KMS-11 (cell line): ENCODE data around the gene CRMP1.

Experiments used
- H2AFZ ChIP-seq: fragments of 200-600 bp; sonication (generic); 2 replicates; pipeline ENCODE4 v1.6.1; 2016; ENCODE audit warnings: antibody characterized with exemption, mixed run types, low read depth
- H3K27ac ChIP-seq: fragments of 200-600 bp; sonication (generic); 2 replicates; pipeline ENCODE4 v1.6.1; 2016; ENCODE audit warnings: mild to moderate bottlenecking, mixed run types
- H3K27me3 ChIP-seq: fragments of 200-600 bp; sonication (generic); 2 replicates; pipeline ENCODE4 v1.6.1; 2017; ENCODE audit warnings: mild to moderate bottlenecking, low read depth, mixed run types, moderate library complexity; ENCODE audit not compliant: insufficient read depth
- H3K36me3 ChIP-seq: fragments of 200-600 bp; sonication (generic); 2 replicates; pipeline ENCODE4 v1.6.1; 2017; ENCODE audit warnings: mild to moderate bottlenecking, mixed run types; ENCODE audit not compliant: insufficient read depth
- H3K4me1 ChIP-seq: fragments of 200-600 bp; sonication (generic); 2 replicates; pipeline ENCODE4 v1.6.1; 2016; ENCODE audit warnings: mild to moderate bottlenecking, low read depth, mixed run types; ENCODE audit not compliant: poor library complexity, severe bottlenecking
- H3K4me2 ChIP-seq: fragments of 200-600 bp; sonication (generic); 2 replicates; pipeline ENCODE4 v1.7.0; 2016; ENCODE audit warnings: mild to moderate bottlenecking, mixed run types
- H3K4me3 ChIP-seq: fragments of 200-600 bp; sonication (generic); IDR thresholded peaks from 2 replicates; pipeline ENCODE4 v1.6.1; 2017; ENCODE audit warnings: low read depth, low read length, mixed read lengths; ENCODE audit not compliant: insufficient read depth
- H3K79me2 ChIP-seq: fragments of 200-600 bp; sonication (generic); 2 replicates; pipeline ENCODE4 v1.6.1; 2016; ENCODE audit warnings: low read depth, mixed run types; ENCODE audit not compliant: insufficient read depth
- H3K9ac ChIP-seq: fragments of 200-600 bp; sonication (generic); 2 replicates; pipeline ENCODE4 v1.6.1; 2016; ENCODE audit warnings: mild to moderate bottlenecking, mixed run types
- H4K20me1 ChIP-seq: fragments of 200-600 bp; sonication (generic); 2 replicates; pipeline ENCODE4 v1.6.1; 2016; ENCODE audit warnings: mild to moderate bottlenecking, mixed run types; ENCODE audit not compliant: insufficient read depth
- TF ChIP-seq, protein P1 (sequence below): fragments of 200-600 bp; sonication (generic); conservative IDR thresholded peaks from 2 replicates; pipeline ENCODE4 v1.6.1; 2017; ENCODE audit warnings: low read depth, mild to moderate bottlenecking, antibody characterized with exemption, low read length, moderate library complexity, mixed read lengths

Gene CRMP1

DNA sequence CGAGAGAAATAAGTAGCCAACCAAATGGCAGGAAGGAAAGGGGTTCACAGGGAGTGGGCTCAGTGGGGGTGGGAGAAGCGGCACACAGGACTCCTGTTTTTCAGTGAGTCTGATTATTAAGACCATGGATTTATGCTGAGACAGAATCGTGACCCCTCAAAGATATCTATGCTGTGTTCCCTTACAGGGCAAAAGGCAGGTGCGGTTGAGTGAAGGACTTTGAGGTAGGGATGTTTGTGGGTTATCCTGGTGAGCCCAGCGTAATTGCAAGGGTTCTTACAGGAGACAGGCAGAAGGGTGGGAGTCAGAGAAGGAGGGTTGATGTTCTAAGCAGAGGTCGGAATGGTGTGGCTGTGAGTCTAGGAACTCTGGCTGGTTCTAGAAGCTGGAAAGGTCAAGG lies 108.9 kb downstream of the CRMP1 start:
- no peak overlapping the region for H3K27ac ChIP-seq
- H3K4me2 ChIP-seq: no peak overlapping the region
- TF ChIP-seq, protein P1, sequence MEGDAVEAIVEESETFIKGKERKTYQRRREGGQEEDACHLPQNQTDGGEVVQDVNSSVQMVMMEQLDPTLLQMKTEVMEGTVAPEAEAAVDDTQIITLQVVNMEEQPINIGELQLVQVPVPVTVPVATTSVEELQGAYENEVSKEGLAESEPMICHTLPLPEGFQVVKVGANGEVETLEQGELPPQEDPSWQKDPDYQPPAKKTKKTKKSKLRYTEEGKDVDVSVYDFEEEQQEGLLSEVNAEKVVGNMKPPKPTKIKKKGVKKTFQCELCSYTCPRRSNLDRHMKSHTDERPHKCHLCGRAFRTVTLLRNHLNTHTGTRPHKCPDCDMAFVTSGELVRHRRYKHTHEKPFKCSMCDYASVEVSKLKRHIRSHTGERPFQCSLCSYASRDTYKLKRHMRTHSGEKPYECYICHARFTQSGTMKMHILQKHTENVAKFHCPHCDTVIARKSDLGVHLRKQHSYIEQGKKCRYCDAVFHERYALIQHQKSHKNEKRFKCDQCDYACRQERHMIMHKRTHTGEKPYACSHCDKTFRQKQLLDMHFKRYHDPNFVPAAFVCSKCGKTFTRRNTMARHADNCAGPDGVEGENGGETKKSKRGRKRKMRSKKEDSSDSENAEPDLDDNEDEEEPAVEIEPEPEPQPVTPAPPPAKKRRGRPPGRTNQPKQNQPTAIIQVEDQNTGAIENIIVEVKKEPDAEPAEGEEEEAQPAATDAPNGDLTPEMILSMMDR: no peak
- no peak overlapping the region for H3K9ac ChIP-seq
- H3K27me3 ChIP-seq: no peaks in the 10 kb centered on the region
- H3K4me3 ChIP-seq: no peak overlapping the region
- H3K79me2 ChIP-seq: no peaks in the 10 kb centered on the region
- H3K4me1 ChIP-seq: no peaks in the 10 kb centered on the region
- no peaks in the 10 kb centered on the region for H4K20me1 ChIP-seq
- no peaks in the 10 kb centered on the region for H3K36me3 ChIP-seq
- H2AFZ ChIP-seq: no peak overlapping the region

DNA sequence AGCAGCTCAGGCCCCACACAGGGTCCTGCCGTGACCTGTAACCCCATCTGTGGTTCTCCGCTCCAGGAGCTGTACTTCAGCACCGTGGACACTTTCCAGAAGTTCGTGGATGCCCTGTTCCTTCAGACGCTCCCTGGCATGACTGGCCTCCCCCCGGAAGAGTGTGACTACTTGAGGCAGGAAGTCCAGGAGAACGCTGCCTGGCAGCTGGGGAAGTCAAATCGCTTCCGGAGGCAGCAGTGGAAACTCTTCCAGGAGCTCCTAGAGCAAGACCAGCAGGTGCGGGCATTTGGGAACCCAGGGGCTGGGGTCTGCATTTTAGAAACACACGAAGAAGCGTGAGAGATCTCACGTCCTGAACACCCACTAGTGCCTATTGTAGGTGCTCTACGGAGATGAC lies 109.4 kb downstream of the CRMP1 start:
- no peak overlapping the region for H3K4me2 ChIP-seq
- no peak overlapping the region for H2AFZ ChIP-seq
- no peak overlapping the region for H3K9ac ChIP-seq
- H3K4me1 ChIP-seq: no peaks in the 10 kb centered on the region
- H3K27me3 ChIP-seq: no peaks in the 10 kb centered on the region
- H4K20me1 ChIP-seq: no peaks in the 10 kb centered on the region
- H3K27ac ChIP-seq: no peak overlapping the region
- no peak overlapping the region for H3K4me3 ChIP-seq
- no peaks in the 10 kb centered on the region for H3K79me2 ChIP-seq
- no peaks in the 10 kb centered on the region for H3K36me3 ChIP-seq
- TF ChIP-seq, protein P1: no peak

DNA sequence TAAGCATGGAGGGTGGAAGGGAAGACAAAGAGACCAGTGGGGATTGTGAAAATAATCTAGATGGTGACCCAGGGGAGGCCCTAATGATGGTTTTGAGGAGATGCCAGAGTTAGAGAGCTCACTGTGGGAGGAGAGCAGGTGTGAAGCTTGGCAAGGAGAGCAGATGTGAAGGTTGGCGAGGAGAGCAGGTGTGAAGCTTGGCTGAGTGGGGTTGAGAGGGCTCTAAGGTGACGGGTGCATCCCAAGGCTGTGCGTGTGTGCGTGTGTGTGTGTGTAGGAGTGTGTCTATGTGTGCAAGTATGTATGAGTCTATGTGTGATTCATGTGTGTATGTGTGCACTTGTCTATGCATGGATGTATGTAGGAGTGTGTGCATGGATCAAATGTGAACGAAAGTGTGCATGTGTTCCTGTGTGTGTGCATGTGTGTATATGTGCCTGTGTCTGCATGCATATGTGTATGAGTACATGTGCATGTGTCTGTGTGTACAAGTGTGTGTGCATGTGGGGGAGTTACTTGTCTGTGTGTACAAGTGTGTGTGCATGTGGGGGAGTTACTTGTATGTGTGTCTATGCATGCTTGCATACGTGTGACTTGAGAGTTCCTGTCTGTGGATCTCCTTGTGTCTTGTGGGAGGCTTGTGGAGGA lies 109.9 kb downstream of the CRMP1 start:
- Histone ChIP-seq H3K4me1 (no peaks in the 10 kb centered on the region), H3K27me3 (no peaks in the 10 kb centered on the region), H3K36me3 (no peaks in the 10 kb centered on the region), H2AFZ (no peak overlapping the region), H3K79me2 (no peaks in the 10 kb centered on the region), H3K27ac (no peak overlapping the region), H3K4me3 (no peak overlapping the region), H4K20me1 (no peaks in the 10 kb centered on the region), H3K4me2 (no peak overlapping the region), H3K9ac (no peak overlapping the region)
- TF ChIP-seq, protein P1: no peak

DNA sequence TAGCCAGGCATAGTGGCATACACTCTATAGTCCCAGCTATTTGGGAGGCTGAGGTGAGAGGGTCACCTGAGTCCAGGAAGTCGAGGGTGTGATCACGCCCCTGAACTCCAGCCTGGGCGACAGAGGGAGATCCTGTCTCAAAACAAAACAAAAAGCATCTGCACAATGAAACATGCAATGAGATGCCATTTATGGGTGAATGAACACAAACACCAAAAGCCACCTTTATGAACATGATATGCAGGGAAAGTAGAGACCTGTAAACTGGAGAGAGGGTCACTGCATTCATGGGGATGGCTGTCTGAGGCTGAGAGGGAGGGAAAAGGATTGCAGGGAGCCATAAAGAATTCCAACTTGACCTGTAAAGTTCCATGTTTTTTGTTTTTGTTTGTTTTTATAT lies 111.2 kb downstream of the CRMP1 start:
- Histone ChIP-seq H3K4me3 (no peak overlapping the region), H3K36me3 (no peaks in the 10 kb centered on the region), H3K9ac (no peak overlapping the region), H3K4me1 (no peaks in the 10 kb centered on the region), H2AFZ (no peak overlapping the region), H3K27me3 (no peaks in the 10 kb centered on the region), H3K4me2 (no peak overlapping the region), H3K79me2 (no peaks in the 10 kb centered on the region), H3K27ac (no peak overlapping the region), H4K20me1 (no peaks in the 10 kb centered on the region)
- TF ChIP-seq, protein P1: no peak
